ENCODE results near the gene NFATC1.

NFATC1 gene

GRCh38 chr18:79392226-79392625, 3.5 kb upstream of the NFATC1 start:
- no peak for TF ChIP-seq EZH2phosphoT487 (IDR thresholded peaks at IDR 0.05; ENCODE audit: low read depth)
- TF ChIP-seq, protein P1, sequence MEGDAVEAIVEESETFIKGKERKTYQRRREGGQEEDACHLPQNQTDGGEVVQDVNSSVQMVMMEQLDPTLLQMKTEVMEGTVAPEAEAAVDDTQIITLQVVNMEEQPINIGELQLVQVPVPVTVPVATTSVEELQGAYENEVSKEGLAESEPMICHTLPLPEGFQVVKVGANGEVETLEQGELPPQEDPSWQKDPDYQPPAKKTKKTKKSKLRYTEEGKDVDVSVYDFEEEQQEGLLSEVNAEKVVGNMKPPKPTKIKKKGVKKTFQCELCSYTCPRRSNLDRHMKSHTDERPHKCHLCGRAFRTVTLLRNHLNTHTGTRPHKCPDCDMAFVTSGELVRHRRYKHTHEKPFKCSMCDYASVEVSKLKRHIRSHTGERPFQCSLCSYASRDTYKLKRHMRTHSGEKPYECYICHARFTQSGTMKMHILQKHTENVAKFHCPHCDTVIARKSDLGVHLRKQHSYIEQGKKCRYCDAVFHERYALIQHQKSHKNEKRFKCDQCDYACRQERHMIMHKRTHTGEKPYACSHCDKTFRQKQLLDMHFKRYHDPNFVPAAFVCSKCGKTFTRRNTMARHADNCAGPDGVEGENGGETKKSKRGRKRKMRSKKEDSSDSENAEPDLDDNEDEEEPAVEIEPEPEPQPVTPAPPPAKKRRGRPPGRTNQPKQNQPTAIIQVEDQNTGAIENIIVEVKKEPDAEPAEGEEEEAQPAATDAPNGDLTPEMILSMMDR (IDR thresholded peaks at IDR 0.05; ENCODE audit: low read depth, low read length) = no peak
- peaks cover 25% of the 10 kb centered on the region for H3K4me1 ChIP-seq (ENCODE audit: low read length)

DNA sequence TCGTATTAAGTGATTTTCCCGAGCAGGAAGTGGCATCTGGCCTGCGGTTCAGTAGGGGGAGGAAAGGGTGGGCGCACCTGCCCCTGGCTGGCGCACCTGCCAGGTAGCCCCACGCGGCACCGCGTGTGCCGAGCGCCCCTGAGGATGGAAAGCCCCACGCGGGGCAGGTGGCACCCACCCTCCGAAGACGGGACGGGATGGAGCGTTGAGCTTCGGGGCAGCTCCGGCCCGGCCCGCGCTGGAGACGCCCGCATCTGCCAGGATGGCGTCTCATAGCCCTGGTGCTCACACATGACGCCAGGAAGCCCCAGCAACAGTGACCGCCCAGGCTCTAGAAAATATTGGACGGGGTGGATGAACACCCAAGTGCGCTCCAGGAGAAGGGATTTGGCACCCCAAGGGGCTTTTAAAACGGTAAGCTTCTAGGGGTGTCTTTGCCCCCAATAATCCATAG, 2.5 kb upstream of the NFATC1 start:
- H4K20me1 ChIP-seq (ENCODE audit: insufficient read depth, low read length) = peaks cover 10% of the 10 kb centered on the region
- no peaks in the 10 kb centered on the region for H3K9me3 ChIP-seq (ENCODE audit: insufficient read depth, low read length)
- H3K36me3 ChIP-seq (replicated peaks; ENCODE audit: low read depth, low read length) = peaks cover 10% of the 10 kb centered on the region
- H3K79me2 ChIP-seq (ENCODE audit: low read length) = peaks cover 18% of the 10 kb centered on the region
- H3K4me1 ChIP-seq (ENCODE audit: low read length) = peaks cover 35% of the 10 kb centered on the region
- peak overlapping the region; percentile 96 for H3K4me2 ChIP-seq (ENCODE audit: low read length)
- peaks cover 16% of the 10 kb centered on the region for H3K27me3 ChIP-seq (ENCODE audit: low read depth, low read length)
- peak overlapping the region; percentile 79 for H3K4me3 ChIP-seq (ENCODE audit: low read length)
- peak overlapping the region; percentile 68 for H2AFZ ChIP-seq (ENCODE audit: low read depth, low read length)
- H3K9ac ChIP-seq (ENCODE audit: low read length) = peak overlapping the region; percentile 74
- TF ChIP-seq, protein P1 (IDR thresholded peaks at IDR 0.05; ENCODE audit: low read depth, low read length) = no peak
- no peak for TF ChIP-seq EZH2phosphoT487 (IDR thresholded peaks at IDR 0.05; ENCODE audit: low read depth)
- peak overlapping the region; percentile 36 for H3K27ac ChIP-seq (ENCODE audit: low read length)

More at GRCh38 chr18:79392226-79392625, 3.5 kb upstream of the NFATC1 start:
- peaks cover 25% of the 10 kb centered on the region for H3K27me3 ChIP-seq (ENCODE audit: low read depth, low read length)
- H3K9ac ChIP-seq (ENCODE audit: low read length) = no peak overlapping the region
- peaks cover under 1% of the 10 kb centered on the region; the same call in 1 of the 2 replicates for H4K20me1 ChIP-seq (ENCODE audit: insufficient read depth, low read length)
- H3K27ac ChIP-seq (ENCODE audit: low read length) = no peak overlapping the region
- no peak overlapping the region for H2AFZ ChIP-seq (ENCODE audit: low read depth, low read length)
- peaks cover 8% of the 10 kb centered on the region for H3K79me2 ChIP-seq (ENCODE audit: low read length)
- no peaks in the 10 kb centered on the region for H3K9me3 ChIP-seq (ENCODE audit: insufficient read depth, low read length)
- H3K4me3 ChIP-seq (ENCODE audit: low read length) = no peak overlapping the region
- H3K36me3 ChIP-seq (replicated peaks; ENCODE audit: low read depth, low read length) = peaks cover under 1% of the 10 kb centered on the region
- no peak overlapping the region for H3K4me2 ChIP-seq (ENCODE audit: low read length)

DNA sequence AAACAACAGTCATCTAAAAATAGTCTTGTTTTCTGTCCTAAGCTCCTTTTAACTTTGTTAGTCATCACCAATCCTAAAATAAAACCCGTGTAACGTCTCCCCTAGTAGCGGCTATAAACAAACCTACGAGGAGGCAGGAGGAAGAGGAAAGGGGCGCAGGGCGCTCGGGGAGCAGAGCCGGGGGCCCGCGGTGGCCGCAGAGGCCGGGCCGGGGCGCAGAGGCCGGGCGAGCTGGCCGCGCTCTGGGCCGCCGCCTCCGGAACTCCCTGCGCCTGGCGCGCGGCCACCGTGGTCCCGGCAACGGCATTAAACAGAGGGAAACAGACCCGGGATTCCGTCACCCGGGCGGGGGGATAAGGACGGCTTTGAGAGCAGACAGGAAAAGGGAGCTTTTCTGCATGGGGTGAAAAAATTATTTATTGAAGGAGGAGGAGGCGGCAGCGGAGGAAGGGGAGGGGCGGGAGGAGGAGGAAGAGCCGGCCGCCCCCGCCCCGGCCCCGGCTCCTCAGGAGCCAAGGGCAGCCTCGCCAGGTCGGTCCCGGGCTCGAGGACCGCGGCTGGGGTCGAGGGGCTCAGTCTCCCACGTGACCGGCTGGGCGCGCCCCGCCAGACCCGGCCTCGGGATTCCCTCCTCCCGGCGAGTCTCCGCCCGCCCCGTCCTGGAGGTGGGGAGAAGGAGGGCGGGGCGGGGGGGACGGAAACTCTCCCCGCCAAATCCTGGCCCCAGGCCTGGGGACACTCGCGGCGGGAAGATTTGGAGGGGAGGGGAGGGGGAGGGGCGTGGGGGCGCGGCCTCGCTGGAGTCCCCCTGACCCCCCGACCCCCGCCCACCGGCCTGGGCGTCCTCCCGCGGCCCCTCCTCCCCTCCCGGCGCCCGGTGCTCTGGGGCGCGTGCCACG, 1.8 kb upstream of the NFATC1 start:
- no peaks in the 10 kb centered on the region for H3K9me3 ChIP-seq (ENCODE audit: insufficient read depth, low read length)
- peaks cover 9% of the 10 kb centered on the region for H3K27me3 ChIP-seq (ENCODE audit: low read depth, low read length)
- H3K27ac ChIP-seq (ENCODE audit: low read length) = peak overlapping the region; percentile 63
- peaks cover 13% of the 10 kb centered on the region for H3K36me3 ChIP-seq (replicated peaks; ENCODE audit: low read depth, low read length)
- H3K79me2 ChIP-seq (ENCODE audit: low read length) = peaks cover 23% of the 10 kb centered on the region
- H3K4me3 ChIP-seq (ENCODE audit: low read length) = peak overlapping the region; percentile 79
- H3K4me2 ChIP-seq (ENCODE audit: low read length) = peak overlapping the region; percentile 96
- H2AFZ ChIP-seq (ENCODE audit: low read depth, low read length) = peak overlapping the region; percentile 68
- H3K9ac ChIP-seq (ENCODE audit: low read length) = peak overlapping the region; percentile 74
- peaks cover 36% of the 10 kb centered on the region for H3K4me1 ChIP-seq (ENCODE audit: low read length)
- peaks cover 13% of the 10 kb centered on the region for H4K20me1 ChIP-seq (ENCODE audit: insufficient read depth, low read length)
- TF ChIP-seq, protein P1 (IDR thresholded peaks at IDR 0.05; ENCODE audit: low read depth, low read length) = no peak

DNA sequence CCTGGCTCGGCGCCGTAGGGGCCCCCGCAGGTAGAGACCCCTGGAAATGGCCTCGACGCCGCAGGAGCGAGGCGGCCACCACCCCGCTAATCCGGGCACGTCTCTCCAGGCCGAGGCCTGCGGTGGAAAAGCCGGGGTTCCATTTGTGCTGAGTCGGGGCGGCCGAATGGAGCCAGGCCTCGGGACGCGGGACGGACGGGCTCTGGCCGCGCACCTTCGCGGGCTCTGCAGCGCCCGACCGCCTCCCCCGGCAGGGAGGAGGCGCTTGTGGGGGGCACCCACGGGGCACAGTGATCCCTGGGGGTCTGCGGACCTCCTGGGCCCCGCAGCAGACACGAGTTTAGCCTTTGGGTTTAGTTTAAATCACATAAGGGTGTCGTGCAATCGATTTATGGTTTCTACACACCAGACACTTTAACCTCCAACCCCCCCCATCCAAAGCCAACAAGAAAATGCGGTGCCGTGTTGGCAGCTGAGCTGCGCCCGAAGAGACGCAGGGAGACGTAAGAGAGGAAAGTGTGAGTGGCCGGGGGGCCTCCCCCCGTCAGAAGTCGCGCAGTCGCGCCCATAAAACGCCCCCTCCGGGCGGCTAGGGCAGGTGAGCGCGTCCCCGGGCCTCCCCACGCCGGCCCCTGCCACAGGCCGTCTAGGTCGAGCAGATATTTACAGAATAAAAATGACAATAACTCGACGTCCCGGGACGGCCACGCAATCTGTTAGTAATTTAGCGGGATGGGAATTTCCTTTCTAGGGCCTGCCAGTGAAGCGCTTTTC, 1.0 kb upstream of the NFATC1 start:
- Histone ChIP-seq H4K20me1 (ENCODE audit: insufficient read depth, low read length) (peaks cover 13% of the 10 kb centered on the region), H3K9me3 (ENCODE audit: insufficient read depth, low read length) (no peaks in the 10 kb centered on the region), H3K4me3 (ENCODE audit: low read length) (peak overlapping the region; percentile 79), H3K4me2 (ENCODE audit: low read length) (peak overlapping the region; percentile 96), H3K4me1 (ENCODE audit: low read length) (peaks cover 38% of the 10 kb centered on the region), H3K27me3 (ENCODE audit: low read depth, low read length) (0 out of 2 replicates have a peak, but pooled peaks cover under 1% of the 10 kb centered on the region), H3K9ac (ENCODE audit: low read length) (peak overlapping the region; percentile 74), H3K27ac (ENCODE audit: low read length) (peak overlapping the region; percentile 63), H3K79me2 (ENCODE audit: low read length) (peaks cover 31% of the 10 kb centered on the region), H3K36me3 (replicated peaks; ENCODE audit: low read depth, low read length) (peaks cover 21% of the 10 kb centered on the region), H2AFZ (ENCODE audit: low read depth, low read length) (peak overlapping the region; percentile 43; the same call in 1 of the 2 replicates)
- TF ChIP-seq, protein P1 (IDR thresholded peaks at IDR 0.05; ENCODE audit: low read depth, low read length) = peak; percentile 36; the same call in 1 of the 2 replicates
- no peak for TF ChIP-seq EZH2phosphoT487 (IDR thresholded peaks at IDR 0.05; ENCODE audit: low read depth)

All from OCI-LY3 (cell line).